Peyer's patch (tissue), 4 donors: ENCODE data around the gene ZNHIT1.

ENCODE experiments used
- CTCF ChIP-seq, 6 experiments: fragments of 450-650 bp in 4 of 6; fragments of 200-600 bp in 2 of 6; sonication (generic) in 1 of 6; IDR thresholded peaks; one replicate each; pipeline ENCODE4 v1.5.1; 2017 to 2019; ENCODE audit warnings: antibody characterized with exemption in 6 of 6, mild to moderate bottlenecking in 3 of 6, moderate library complexity in 1 of 6
- POLR2A ChIP-seq, 2 donors: fragments of 450-650 bp; IDR thresholded peaks; one replicate each; pipeline ENCODE4 v1.5.1; 2017; ENCODE audit warnings: antibody characterized with exemption in 2 of 2, mild to moderate bottlenecking in 2 of 2, moderate library complexity in 2 of 2

GRCh38 chr7:101216001-101216859 is 1.7 kb upstream of the ZNHIT1 start:
- TF ChIP-seq CTCF (IDR thresholded peaks at IDR 0.05), result no peak
- no peak for TF ChIP-seq POLR2A (IDR thresholded peaks at IDR 0.05)
